SU-DHL-6 (cell line): Measurements from ENCODE around the gene NDUFB7.

ENCODE experiments used
- H2AFZ ChIP-seq: fragments of 200-600 bp; sonication (generic); 2 replicates; pipeline ENCODE4 v1.6.1; 2014; ENCODE audit warnings: low read depth, mild to moderate bottlenecking, moderate library complexity, mixed read lengths, antibody characterized with exemption, low read length; ENCODE audit not compliant: severe bottlenecking
- H3F3A ChIP-seq: fragments of 200-600 bp; shearing (Covaris generic); 2 replicates; pipeline ENCODE4 v1.6.0; 2016; ENCODE audit warnings: antibody characterized with exemption, mild to moderate bottlenecking; ENCODE audit not compliant: insufficient read depth
- H3K27ac ChIP-seq: fragments of 200-600 bp; sonication (generic); 2 replicates; pipeline ENCODE4 v1.5.1; 2016; ENCODE audit warnings: low read depth, mild to moderate bottlenecking, low read length, moderate library complexity, mixed read lengths
- H3K27me3 ChIP-seq: fragments of 200-600 bp; sonication (generic), shearing (Covaris generic); 2 replicates; pipeline ENCODE4 v1.6.0; 2014; ENCODE audit warnings: mild to moderate bottlenecking, low read length
- H3K36me3 ChIP-seq: fragments of 200-600 bp; sonication (generic); 2 replicates; pipeline ENCODE4 v1.6.1; 2014; ENCODE audit warnings: mild to moderate bottlenecking, low read length, mixed read lengths
- H3K4me2 ChIP-seq: fragments of 300-600, 200-600 bp; shearing (Covaris generic), sonication (generic); 2 replicates; pipeline ENCODE4 v1.6.0; 2014; ENCODE audit warnings: low read length, low read depth, mild to moderate bottlenecking; ENCODE audit not compliant: poor library complexity, severe bottlenecking
- H3K4me3 ChIP-seq: fragments of 200-600 bp; sonication (generic); 2 replicates; pipeline ENCODE4 v1.5.1; 2014; ENCODE audit warnings: antibody characterized with exemption, low read length, mild to moderate bottlenecking, mixed read lengths; ENCODE audit not compliant: insufficient read depth, poor library complexity, severe bottlenecking
- H3K79me2 ChIP-seq: fragments of 200-600 bp; sonication (generic); 2 replicates; pipeline ENCODE4 v1.6.1; 2014; ENCODE audit warnings: mild to moderate bottlenecking, low read length, moderate library complexity; ENCODE audit not compliant: insufficient read depth
- H3K9ac ChIP-seq: fragments of 200-600 bp; sonication (generic); 2 replicates; pipeline ENCODE4 v1.7.0; 2014; ENCODE audit warnings: mild to moderate bottlenecking, low read length
- H3K9me2 ChIP-seq: fragments of 200-600 bp; sonication (generic); replicated peaks from 2 replicates; pipeline ENCODE4 v1.6.1; 2014; ENCODE audit warnings: low read length; ENCODE audit not compliant: insufficient read depth
- H3K9me3 ChIP-seq: fragments of 200-600 bp; sonication (generic); 2 replicates; pipeline ENCODE4 v1.6.1; 2014; ENCODE audit warnings: low read length, mixed read lengths; ENCODE audit not compliant: insufficient read depth
- H4K20me1 ChIP-seq: fragments of 200-600 bp; sonication (generic); 2 replicates; pipeline ENCODE4 v1.6.1; 2014; ENCODE audit warnings: low read depth, mild to moderate bottlenecking, antibody characterized with exemption, low read length, moderate library complexity, mixed read lengths
- CTCF ChIP-seq: fragments of 200-600 bp; sonication (generic); IDR thresholded peaks from one replicate; pipeline ENCODE4 v1.5.1; 2017; ENCODE audit warnings: antibody characterized with exemption, mild to moderate bottlenecking, low read length, moderate library complexity; ENCODE audit not compliant: insufficient read depth, poor library complexity, severe bottlenecking
- EZH2phosphoT487 ChIP-seq: fragments of 200-600 bp; sonication (generic), shearing (Covaris generic); conservative IDR thresholded peaks from 2 replicates; pipeline ENCODE4 v1.6.1; 2018; ENCODE audit warnings: mild to moderate bottlenecking, antibody characterized with exemption, low read length, moderate library complexity, mixed read lengths

NDUFB7 gene

GRCh38 chr19:14559916-14560775 lies 11.7 kb downstream of the NDUFB7 start:
- Histone ChIP-seq H4K20me1 (no peaks in the 10 kb centered on the region), H3K9ac (no peak overlapping the region), H3K27me3 (no peaks in the 10 kb centered on the region), H3K36me3 (no peaks in the 10 kb centered on the region), H3F3A (no peaks in the 10 kb centered on the region), H3K9me3 (no peaks in the 10 kb centered on the region), H3K79me2 (peaks cover 45% of the 10 kb centered on the region), H3K27ac (no peak overlapping the region), H2AFZ (no peak overlapping the region), H3K4me2 (no peak overlapping the region), H3K9me2 (no peaks in the 10 kb centered on the region), H3K4me3 (no peak overlapping the region)
- TF ChIP-seq EZH2phosphoT487 (no peak), CTCF (no peak)

- peaks cover 59% of the 10 kb centered on the region for H3K79me2 ChIP-seq
- no peaks in the 10 kb centered on the region for H3K36me3 ChIP-seq
- no peaks in the 10 kb centered on the region for H3F3A ChIP-seq
- no peak overlapping the region for H2AFZ ChIP-seq
- H3K27me3 ChIP-seq: no peaks in the 10 kb centered on the region
- no peak overlapping the region for H3K9ac ChIP-seq
- H3K9me2 ChIP-seq: no peaks in the 10 kb centered on the region
- H3K27ac ChIP-seq: no peak overlapping the region
- no peaks in the 10 kb centered on the region for H4K20me1 ChIP-seq
- no peak for TF ChIP-seq CTCF
- no peak for TF ChIP-seq EZH2phosphoT487
- no peak overlapping the region for H3K4me3 ChIP-seq
- no peak overlapping the region for H3K4me2 ChIP-seq
- no peaks in the 10 kb centered on the region for H3K9me3 ChIP-seq
Measured at GRCh38 chr19:14558370-14559066, 13.3 kb downstream of the NDUFB7 start.

- no peaks in the 10 kb centered on the region for H3K9me3 ChIP-seq
- peak; percentile 91 for TF ChIP-seq CTCF
- no peak for TF ChIP-seq EZH2phosphoT487
- H4K20me1 ChIP-seq: no peaks in the 10 kb centered on the region
- no peaks in the 10 kb centered on the region for H3K9me2 ChIP-seq
- H3K79me2 ChIP-seq: peaks cover 72% of the 10 kb centered on the region
- no peak overlapping the region for H3K4me3 ChIP-seq
- no peak overlapping the region for H3K9ac ChIP-seq
- H2AFZ ChIP-seq: no peak overlapping the region
- H3K27ac ChIP-seq: no peak overlapping the region
- no peaks in the 10 kb centered on the region for H3F3A ChIP-seq
- H3K36me3 ChIP-seq: no peaks in the 10 kb centered on the region
- no peaks in the 10 kb centered on the region for H3K27me3 ChIP-seq
- H3K4me2 ChIP-seq: no peak overlapping the region
Measured at GRCh38 chr19:14556662-14557188, 15.1 kb downstream of the NDUFB7 start.
